Endothelial cell of umbilical vein (primary cell): ENCODE results near the gene SFI1. TPM values are rescaled to one million over a fixed set of nuclear protein-coding genes. Genes with fewer than 3 reads are reported as not detected.

Source experiments
- BruUV-seq: library from RNA; stranded (reverse); fragments of 400-500 nt; replicated peaks from 2 replicates; lab custom pipeline; 2021; lab: Mats Ljungman, UMichigan
- CTCF ChIA-PET: fragments of 300-600, 350-600 bp; sonication (Branson Sonifier 250); formaldehyde crosslinking; loops from one replicate; lab custom pipeline; 2021; ENCODE audit warnings: antibody characterized with exemption, inconsistent platforms; lab: Charles Lee
- POLR2A ChIA-PET: fragments of 300-600, 350-600 bp; sonication (Branson Sonifier 250); formaldehyde crosslinking; loops from one replicate; lab custom pipeline; 2021; ENCODE audit warnings: antibody characterized with exemption, inconsistent platforms; lab: Charles Lee
- DNase-seq: peaks from one replicate; pipeline ENCODE4 v3.0.0-alpha.2; 2011; ENCODE audit warnings: low read depth, low spot score
- FAIRE-seq: peaks from 2 replicates; lab custom pipeline; 2011; peaks lifted over from hg19 to GRCh38; lab: Jason Lieb, UNC
- H2AFZ ChIP-seq: 2 replicates; pipeline ENCODE4 v1.6.0; 2012; ENCODE audit warnings: low read depth, low read length, control low read depth, inconsistent platforms
- H3K27ac ChIP-seq: 2 replicates; pipeline ENCODE4 v1.5.1; 2011; ENCODE audit warnings: low read depth, mild to moderate bottlenecking, control low read depth, low read length, moderate library complexity; ENCODE audit not compliant: insufficient read depth
- H3K27me3 ChIP-seq, 2 experiments: 2 replicates each; pipeline versions ENCODE4 v1.6.0 to v1.6.1; 2011; ENCODE audit warnings: low read length in 2 of 2, mixed read lengths in 1 of 2; ENCODE audit not compliant: control insufficient read depth in 2 of 2, insufficient read depth in 2 of 2
- H3K36me3 ChIP-seq, 2 experiments: 2 replicates in 1 of 2; 3 replicates in 1 of 2; pipeline ENCODE4 v1.5.1; 2011; ENCODE audit warnings: low read length in 2 of 2, mild to moderate bottlenecking in 1 of 2, moderate library complexity in 1 of 2; ENCODE audit not compliant: control insufficient read depth in 2 of 2, insufficient read depth in 2 of 2; ENCODE audit errors: extremely low read depth in 1 of 2
- H3K4me1 ChIP-seq: 3 replicates; pipeline ENCODE4 v1.5.1; 2011; ENCODE audit warnings: mild to moderate bottlenecking, low read length; ENCODE audit not compliant: control insufficient read depth, insufficient read depth; ENCODE audit errors: extremely low read depth
- H3K4me2 ChIP-seq: 2 replicates; pipeline ENCODE4 v1.6.1; 2011; ENCODE audit warnings: low read length, control low read depth, mixed read lengths; ENCODE audit not compliant: insufficient read depth
- H3K4me3 ChIP-seq, 3 experiments: fragments of 200-600 bp in 1 of 3; sonication (generic), shearing (Covaris generic) in 1 of 3; replicated peaks in 1 of 3; 2 replicates each; pipeline ENCODE4 v1.5.1; 2011 to 2016; ENCODE audit warnings: control low read depth in 3 of 3, low read length in 3 of 3, mild to moderate bottlenecking in 2 of 3, inconsistent platforms in 1 of 3, low read depth in 1 of 3, moderate library complexity in 1 of 3; ENCODE audit not compliant: insufficient read depth in 1 of 3
- H3K79me2 ChIP-seq: 2 replicates; pipeline ENCODE4 v1.6.0; 2012; ENCODE audit warnings: low read length, inconsistent platforms; ENCODE audit not compliant: control insufficient read depth, insufficient read depth
- H3K9ac ChIP-seq: replicated peaks from 2 replicates; pipeline ENCODE3; 2011; ENCODE audit warnings: low read length, control low read depth; ENCODE audit not compliant: insufficient read depth; ENCODE audit errors: extremely low read depth
- H3K9me1 ChIP-seq: replicated peaks from 3 replicates; pipeline ENCODE4 v1.6.0; 2011; ENCODE audit warnings: mild to moderate bottlenecking, low read length; ENCODE audit not compliant: control insufficient read depth, insufficient read depth; ENCODE audit errors: extremely low read depth
- H3K9me3 ChIP-seq: replicated peaks from 2 replicates; pipeline ENCODE4 v1.5.1; 2012; ENCODE audit warnings: low read length, inconsistent platforms; ENCODE audit not compliant: control insufficient read depth, insufficient read depth
- H4K20me1 ChIP-seq: replicated peaks from 2 replicates; pipeline ENCODE3; 2011; ENCODE audit warnings: mild to moderate bottlenecking, low read length; ENCODE audit not compliant: control insufficient read depth, insufficient read depth; ENCODE audit errors: extremely low read depth
- CTCF ChIP-seq, 2 donors: IDR thresholded peaks; 1 replicate in 1 of 2; 2 replicates in 1 of 2; pipeline ENCODE4 v1.5.1; 2011; ENCODE audit warnings: low read length in 2 of 2, mild to moderate bottlenecking in 2 of 2, moderate library complexity in 2 of 2, control low read depth in 1 of 2, inconsistent platforms in 1 of 2, low read depth in 1 of 2; ENCODE audit not compliant: insufficient read depth in 1 of 2; ENCODE audit errors: extremely low read depth in 1 of 2
- EZH2 ChIP-seq: IDR thresholded peaks from 2 replicates; pipeline ENCODE4 v1.6.1; 2012; ENCODE audit warnings: borderline replicate concordance, low read depth, mild to moderate bottlenecking, moderate library complexity, low read length, inconsistent platforms; ENCODE audit not compliant: severe bottlenecking
- FOS ChIP-seq: IDR thresholded peaks from 2 replicates; pipeline ENCODE4 v1.6.1; 2011; ENCODE audit warnings: mild to moderate bottlenecking, low read length, moderate library complexity, borderline replicate concordance; ENCODE audit not compliant: insufficient read depth
- GATA2 ChIP-seq: IDR thresholded peaks from 2 replicates; pipeline ENCODE4 v1.7.0; 2011; ENCODE audit warnings: low read depth, mild to moderate bottlenecking, moderate library complexity, mixed read lengths, low read length; ENCODE audit not compliant: insufficient read length, insufficient read depth
- JUN ChIP-seq: IDR thresholded peaks from 2 replicates; pipeline ENCODE4 v1.6.1; 2011; ENCODE audit warnings: borderline replicate concordance, low read depth; ENCODE audit not compliant: insufficient read length, insufficient read depth
- MAX ChIP-seq: IDR thresholded peaks from 2 replicates; pipeline ENCODE4 v1.6.1; 2011; ENCODE audit not compliant: insufficient read depth, insufficient read length
- MYC ChIP-seq: IDR thresholded peaks from one replicate; pipeline ENCODE4 v1.6.1; 2011; ENCODE audit warnings: mild to moderate bottlenecking, low read depth, low read length
- POLR2A ChIP-seq: IDR thresholded peaks from 2 replicates; pipeline ENCODE4 v1.6.1; 2012; ENCODE audit warnings: low read depth, mild to moderate bottlenecking, control low read depth, low read length
- POLR2AphosphoS5 ChIP-seq: IDR thresholded peaks from 2 replicates; pipeline ENCODE4 v1.6.1; 2012; ENCODE audit warnings: low read depth, mild to moderate bottlenecking, control low read depth, low read length, moderate library complexity; ENCODE audit not compliant: insufficient read depth
- dilution Hi-C: fragments of 300-500 bp; cut with MboI; formaldehyde crosslinking; loops from one replicate; pipeline ENCODE4 v1.15.0; 2019; ENCODE audit warnings: low sequenced_read_pairs; ENCODE audit not compliant: extremely low pct_ligation_motif_present
- intact Hi-C: fragments of 100-400 bp; cut with micrococcal nuclease; formaldehyde crosslinking; loops from one replicate; pipeline ENCODE4 v1.10.0; 2022
- polyA plus RNA-seq, 4 experiments: library from polyadenylated mRNA; depleted of rRNA in 3 of 4; stranded (reverse) in 3 of 4; unstranded in 1 of 4; fragments of >200 nt; gene quantifications; 2 replicates each; pipeline versions ENCODE4 v1.2.1 to v1.2.3, GENCODE V29; 2011 to 2012; ENCODE audit warnings: missing spikeins in 1 of 4
- total RNA-seq: library from RNA; stranded (reverse); gene quantifications from 2 replicates; pipeline ENCODE4 v1.2.3, GENCODE V29; 2021

SFI1 gene
- total and polyA plus RNA-seq, 2 donors (not counting 3 experiments of a cell fraction or from before 2014, with no cell fraction given) = 12.5 to 46.4 TPM

GRCh38 chr22:31628969-31629708, 132.8 kb downstream of the SFI1 start:
- peaks cover 69% of the 10 kb centered on the region for H3K79me2 ChIP-seq
- H3K36me3 ChIP-seq = peaks cover 0 to 3% of the 10 kb centered on the region in 2 experiments
- TSS peak; percentile 40 for BruUV-seq
- H3K4me1 ChIP-seq = peaks cover 43% of the 10 kb centered on the region
- H3K27ac ChIP-seq = peak overlapping the region; percentile 81
- TF ChIP-seq CTCF (IDR thresholded peaks at IDR 0.05; ENCODE audit: extremely low read depth in 1 of 2, insufficient read depth in 1 of 2, low read depth in 1 of 2, low read length in 2 of 2) = no peak
- TF ChIP-seq POLR2A = peak; percentile 26
- FAIRE-seq = no peak
- H4K20me1 ChIP-seq = no peaks in the 10 kb centered on the region
- ChIA-PET CTCF (interaction anchor here (1.8 to 11.3 kb wide), 3 partner anchors 15 to 177 kb away, joined by 8 to 216 read pairs (median 32); no protein-coding TSS in a partner anchor), POLR2A (interaction anchor here (1.4 kb wide), 1 partner anchor 8 kb away, joined by 4 read pairs; no protein-coding TSS in a partner anchor)
- no peaks in the 10 kb centered on the region for H3K9me3 ChIP-seq
- H3K9ac ChIP-seq = peak overlapping the region; percentile 85
- H3K9me1 ChIP-seq = no peaks in the 10 kb centered on the region
- H3K4me3 ChIP-seq = peak overlapping the region in 2 of 3 experiments; percentile 42 to 58
- peak overlapping the region; percentile 49 for H3K4me2 ChIP-seq
- no peaks in the 10 kb centered on the region for H3K27me3 ChIP-seq
- no peak for DNase-seq
- dilution Hi-C loops = no loop called here
- no peak overlapping the region for H2AFZ ChIP-seq
- intact Hi-C loops = no loop called here

- intact Hi-C loops (loop anchor here (2.0 kb wide), 3 partner anchors 133 to 283 kb away; partner anchors contain the start of genes EIF4ENIF1, PATZ1 and SFI1), dilution Hi-C loops (no loop called here)
- H3K4me1 ChIP-seq = peaks cover 43% of the 10 kb centered on the region
- POLR2A ChIA-PET = interaction anchor here (1.0 to 1.4 kb wide), 2 partner anchors 9 to 27 kb away, joined by 3 to 4 read pairs; no protein-coding TSS in a partner anchor
- no peak overlapping the region for H2AFZ ChIP-seq
- no peaks in the 10 kb centered on the region for H3K9me3 ChIP-seq
- peaks cover 63% of the 10 kb centered on the region for H3K79me2 ChIP-seq
- H3K27me3 ChIP-seq = no peaks in the 10 kb centered on the region
- FAIRE-seq (no peak), DNase-seq (no peak)
- peak overlapping the region; percentile 81 for H3K27ac ChIP-seq
- H3K9ac ChIP-seq = peak overlapping the region; percentile 85
- H3K36me3 ChIP-seq = peaks cover 0 to 3% of the 10 kb centered on the region in 2 experiments
- H3K4me3 ChIP-seq = peak overlapping the region; percentile 0 to 58 (median 42)
- TF ChIP-seq GATA2 = no peak
- no peak for TF ChIP-seq MAX
- no peak for TF ChIP-seq POLR2AphosphoS5
- TF ChIP-seq POLR2A = no peak
- TF ChIP-seq EZH2 = no peak
- no peak for TF ChIP-seq JUN
- TF ChIP-seq MYC = no peak
- TF ChIP-seq FOS = no peak
- no peak for TF ChIP-seq CTCF (IDR thresholded peaks at IDR 0.05; ENCODE audit: extremely low read depth in 1 of 2, insufficient read depth in 1 of 2, low read depth in 1 of 2, low read length in 2 of 2)
- BruUV-seq = no TSS peak
- no peaks in the 10 kb centered on the region for H4K20me1 ChIP-seq
- H3K4me2 ChIP-seq = peak overlapping the region; percentile 49
- no peaks in the 10 kb centered on the region for H3K9me1 ChIP-seq
- CTCF ChIA-PET = interaction anchor here (0.8 to 11.3 kb wide), 7 partner anchors 15 to 178 kb away, joined by 3 to 216 read pairs (median 5); no protein-coding TSS in a partner anchor
Measured at GRCh38 chr22:31629741-31630184, 133.4 kb downstream of the SFI1 start.
